Caco-2 (cell line): Measurements from ENCODE around the gene MTHFD1L. TPM values are rescaled to one million over a fixed set of nuclear protein-coding genes. Genes with fewer than 3 reads are reported as not detected.

Experiments
- BruUV-seq: library from RNA; stranded (reverse); fragments of 400-500 nt; replicated peaks from 2 replicates; lab custom pipeline; 2021; lab: Mats Ljungman, UMichigan
- CTCF ChIA-PET: fragments of 300-600 bp; sonication (Branson Sonifier 250); formaldehyde crosslinking; loops from one replicate; lab custom pipeline; 2022; ENCODE audit warnings: antibody characterized with exemption; lab: Charles Lee
- POLR2A ChIA-PET: fragments of 300-600 bp; sonication (Branson Sonifier 250); formaldehyde crosslinking; loops from one replicate; lab custom pipeline; 2022; ENCODE audit warnings: antibody characterized with exemption; lab: Charles Lee
- DNase-seq, 2 experiments: peaks; one replicate each; pipeline versions ENCODE4 v3.0.0 to v3.0.0-alpha.2; 2020 to 2022
- H3K27me3 ChIP-seq: replicated peaks from 2 replicates; pipeline ENCODE4 v1.6.0; 2011; ENCODE audit warnings: low read length; ENCODE audit not compliant: control insufficient read depth, insufficient read depth
- H3K36me3 ChIP-seq: 2 replicates; pipeline ENCODE4 v1.5.1; 2011; ENCODE audit warnings: low read length; ENCODE audit not compliant: control insufficient read depth, insufficient read depth
- H3K4me1 ChIP-seq: fragments of 250-450 bp; sonication (Bioruptor Pico); 2 replicates; pipeline ENCODE4 v1.5.1; 2020; ENCODE audit warnings: mild to moderate bottlenecking
- H3K4me3 ChIP-seq: 2 replicates; pipeline ENCODE4 v1.5.1; 2011; ENCODE audit warnings: low read depth, mild to moderate bottlenecking, control low read depth, low read length
- H3K9me3 ChIP-seq: fragments of 250-450 bp; sonication (Bioruptor Pico); 2 replicates; pipeline ENCODE4 v1.5.1; 2020; ENCODE audit warnings: mild to moderate bottlenecking, moderate library complexity
- H3K27ac Mint-ChIP-seq: one replicate; pipeline ENCODE4 v1.8.0; 2022; ENCODE audit warnings: mixed read lengths; ENCODE audit not compliant: unreplicated experiment
- H3K27me3 Mint-ChIP-seq: one replicate; pipeline ENCODE4 v1.8.0; 2022; ENCODE audit warnings: mixed read lengths; ENCODE audit not compliant: insufficient read depth, unreplicated experiment
- H3K36me3 Mint-ChIP-seq: one replicate; pipeline ENCODE4 v1.8.0; 2022; ENCODE audit warnings: mild to moderate bottlenecking, mixed read lengths; ENCODE audit not compliant: insufficient read depth, unreplicated experiment
- H3K4me1 Mint-ChIP-seq: one replicate; pipeline ENCODE4 v1.8.0; 2022; ENCODE audit warnings: low read depth, mixed read lengths; ENCODE audit not compliant: unreplicated experiment
- H3K4me3 Mint-ChIP-seq: one replicate; pipeline ENCODE4 v1.8.0; 2022; ENCODE audit warnings: mild to moderate bottlenecking, moderate library complexity, mixed read lengths; ENCODE audit not compliant: unreplicated experiment
- H3K9me3 Mint-ChIP-seq: one replicate; pipeline ENCODE4 v1.8.0; 2022; ENCODE audit warnings: mixed read lengths; ENCODE audit not compliant: unreplicated experiment
- intact Hi-C: fragments of 100-400 bp; cut with micrococcal nuclease; formaldehyde crosslinking; loops from one replicate; pipeline ENCODE4 v1.10.0; 2022; ENCODE audit not compliant: unreplicated experiment
- total RNA-seq: library from RNA; stranded (reverse); gene quantifications from 2 replicates; pipeline ENCODE4 v1.2.3, GENCODE V29; 2022
- TF ChIP-seq, protein P1 (sequence below), 2 experiments: fragments of 200-600 bp in 1 of 2; IDR thresholded peaks; 1 replicate in 1 of 2; 2 replicates in 1 of 2; pipeline versions ENCODE4 v1.5.1 to v1.8.0; 2011 to 2022; ENCODE audit warnings: antibody characterized with exemption in 1 of 2, control low read depth in 1 of 2, inconsistent platforms in 1 of 2, low read depth in 1 of 2, low read length in 1 of 2, mild to moderate bottlenecking in 1 of 2, moderate library complexity in 1 of 2; ENCODE audit not compliant: insufficient read depth in 1 of 2, severe bottlenecking in 1 of 2, unreplicated experiment in 1 of 2

The MTHFD1L gene
- total RNA-seq, 1 experiment from 2014 or later: 102 TPM

DNA sequence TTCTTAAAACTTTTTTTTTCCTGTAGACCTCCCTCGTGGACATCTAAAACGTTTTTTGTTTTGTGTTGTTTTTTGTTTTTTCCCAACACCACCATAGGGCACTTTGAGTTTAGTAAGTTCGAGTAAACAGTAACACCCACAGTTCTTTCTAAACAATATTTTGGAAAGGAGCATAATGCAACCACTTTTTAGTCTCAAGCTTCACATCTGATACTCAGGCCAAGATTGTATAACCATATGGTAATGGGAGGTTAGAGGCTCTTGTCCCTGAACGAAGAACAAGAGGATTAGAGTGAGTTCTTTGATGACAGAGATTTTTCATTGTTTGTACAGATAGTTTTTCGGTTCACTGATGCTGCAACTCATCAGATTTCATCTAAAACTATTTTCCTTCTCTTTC, 144.6 kb downstream of the MTHFD1L start:
- intact Hi-C loops: loop anchor here (10.0 kb wide), 1 partner anchor 75 kb away; no protein-coding TSS in a partner anchor
- no peak for DNase-seq
- H3K9me3 Mint-ChIP-seq: no peaks in the 10 kb centered on the region
- no peaks in the 10 kb centered on the region for H3K27me3 ChIP-seq
- H3K4me1 Mint-ChIP-seq: no peaks in the 10 kb centered on the region
- ChIA-PET CTCF (no interaction called here), POLR2A (interaction anchor here (0.7 kb wide), 1 partner anchor 314 kb away, joined by 3 read pairs; no protein-coding TSS in a partner anchor)
- no peaks in the 10 kb centered on the region for H3K27me3 Mint-ChIP-seq
- no peaks in the 10 kb centered on the region for H3K9me3 ChIP-seq
- BruUV-seq: no TSS peak
- no peaks in the 10 kb centered on the region for H3K4me1 ChIP-seq
- H3K27ac Mint-ChIP-seq: no peak overlapping the region
- H3K36me3 Mint-ChIP-seq: peaks cover 40% of the 10 kb centered on the region
- H3K4me3 ChIP-seq: no peak overlapping the region
- TF ChIP-seq, protein P1, sequence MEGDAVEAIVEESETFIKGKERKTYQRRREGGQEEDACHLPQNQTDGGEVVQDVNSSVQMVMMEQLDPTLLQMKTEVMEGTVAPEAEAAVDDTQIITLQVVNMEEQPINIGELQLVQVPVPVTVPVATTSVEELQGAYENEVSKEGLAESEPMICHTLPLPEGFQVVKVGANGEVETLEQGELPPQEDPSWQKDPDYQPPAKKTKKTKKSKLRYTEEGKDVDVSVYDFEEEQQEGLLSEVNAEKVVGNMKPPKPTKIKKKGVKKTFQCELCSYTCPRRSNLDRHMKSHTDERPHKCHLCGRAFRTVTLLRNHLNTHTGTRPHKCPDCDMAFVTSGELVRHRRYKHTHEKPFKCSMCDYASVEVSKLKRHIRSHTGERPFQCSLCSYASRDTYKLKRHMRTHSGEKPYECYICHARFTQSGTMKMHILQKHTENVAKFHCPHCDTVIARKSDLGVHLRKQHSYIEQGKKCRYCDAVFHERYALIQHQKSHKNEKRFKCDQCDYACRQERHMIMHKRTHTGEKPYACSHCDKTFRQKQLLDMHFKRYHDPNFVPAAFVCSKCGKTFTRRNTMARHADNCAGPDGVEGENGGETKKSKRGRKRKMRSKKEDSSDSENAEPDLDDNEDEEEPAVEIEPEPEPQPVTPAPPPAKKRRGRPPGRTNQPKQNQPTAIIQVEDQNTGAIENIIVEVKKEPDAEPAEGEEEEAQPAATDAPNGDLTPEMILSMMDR (IDR thresholded peaks at IDR 0.05; ENCODE audit: insufficient read depth in 1 of 2, low read depth in 1 of 2, low read length in 1 of 2, severe bottlenecking in 1 of 2, unreplicated experiment in 1 of 2): no peak
- no peaks in the 10 kb centered on the region for H3K36me3 ChIP-seq
- no peak overlapping the region for H3K4me3 Mint-ChIP-seq

DNA sequence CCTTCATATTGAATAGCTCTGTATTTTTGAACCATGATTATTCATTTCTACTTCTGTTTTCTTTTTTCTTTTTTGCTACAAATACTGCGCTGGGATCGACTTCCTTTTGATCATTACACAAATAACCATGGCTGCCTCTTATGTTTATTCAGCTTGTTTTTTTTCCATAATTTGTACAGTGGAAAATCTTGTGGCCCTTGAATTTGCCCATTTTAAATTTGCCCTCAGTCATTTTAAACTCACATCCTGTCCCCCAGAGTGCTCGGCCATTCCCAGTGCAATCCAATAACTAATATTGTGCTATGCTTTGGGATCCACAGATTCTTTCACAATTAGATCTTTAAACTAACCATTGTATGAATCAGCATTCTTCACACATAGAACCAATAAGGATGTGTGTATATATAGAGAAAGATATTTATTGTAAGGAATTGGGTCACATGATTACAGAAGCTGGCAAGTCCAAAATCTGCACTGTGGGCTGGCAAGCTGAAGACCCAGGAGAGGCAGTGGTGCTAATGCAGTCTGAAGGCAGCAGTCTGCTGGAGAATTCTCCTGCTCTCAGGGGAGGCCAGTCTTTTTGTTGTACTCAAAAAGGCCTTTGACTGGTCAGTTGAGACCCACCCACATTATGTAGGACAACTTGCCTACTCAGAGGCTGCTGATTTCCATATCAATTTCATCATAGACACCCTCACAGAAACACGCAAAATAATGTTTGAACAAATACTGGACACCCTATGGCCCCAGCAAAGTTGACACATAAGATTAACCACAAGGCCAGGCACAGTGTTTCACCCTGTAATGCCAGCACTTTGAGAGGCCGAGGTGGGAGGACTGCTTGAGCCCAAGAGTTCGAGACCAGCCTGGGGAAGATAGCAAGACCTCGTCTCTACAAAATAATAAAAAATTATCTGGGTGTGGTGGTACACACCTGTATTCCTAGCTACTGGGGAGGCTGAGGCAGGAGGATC, 147.1 kb downstream of the MTHFD1L start:
- no peaks in the 10 kb centered on the region for H3K27me3 ChIP-seq
- POLR2A ChIA-PET: interaction anchor here (0.6 kb wide), 1 partner anchor 28 kb away, joined by 6 read pairs; no protein-coding TSS in a partner anchor
- Mint-ChIP-seq H3K4me3 (no peak overlapping the region), H3K4me1 (no peaks in the 10 kb centered on the region), H3K27ac (no peak overlapping the region), H3K27me3 (no peaks in the 10 kb centered on the region), H3K9me3 (no peaks in the 10 kb centered on the region), H3K36me3 (peaks cover 46% of the 10 kb centered on the region)
- H3K36me3 ChIP-seq: no peaks in the 10 kb centered on the region
- BruUV-seq: no TSS peak
- no peaks in the 10 kb centered on the region for H3K9me3 ChIP-seq
- no peaks in the 10 kb centered on the region for H3K4me1 ChIP-seq
- CTCF ChIA-PET: interaction anchor here (1.1 to 3.1 kb wide), 4 partner anchors 121 to 322 kb away, joined by 4 to 83 read pairs (median 39); no protein-coding TSS in a partner anchor
- H3K4me3 ChIP-seq: no peak overlapping the region
- intact Hi-C loops: loop anchor here (10.0 kb wide), 1 partner anchor 72 kb away; no protein-coding TSS in a partner anchor
- no peak for DNase-seq
- TF ChIP-seq, protein P1 (IDR thresholded peaks at IDR 0.05; ENCODE audit: insufficient read depth in 1 of 2, low read depth in 1 of 2, low read length in 1 of 2, severe bottlenecking in 1 of 2, unreplicated experiment in 1 of 2): no peak

DNA sequence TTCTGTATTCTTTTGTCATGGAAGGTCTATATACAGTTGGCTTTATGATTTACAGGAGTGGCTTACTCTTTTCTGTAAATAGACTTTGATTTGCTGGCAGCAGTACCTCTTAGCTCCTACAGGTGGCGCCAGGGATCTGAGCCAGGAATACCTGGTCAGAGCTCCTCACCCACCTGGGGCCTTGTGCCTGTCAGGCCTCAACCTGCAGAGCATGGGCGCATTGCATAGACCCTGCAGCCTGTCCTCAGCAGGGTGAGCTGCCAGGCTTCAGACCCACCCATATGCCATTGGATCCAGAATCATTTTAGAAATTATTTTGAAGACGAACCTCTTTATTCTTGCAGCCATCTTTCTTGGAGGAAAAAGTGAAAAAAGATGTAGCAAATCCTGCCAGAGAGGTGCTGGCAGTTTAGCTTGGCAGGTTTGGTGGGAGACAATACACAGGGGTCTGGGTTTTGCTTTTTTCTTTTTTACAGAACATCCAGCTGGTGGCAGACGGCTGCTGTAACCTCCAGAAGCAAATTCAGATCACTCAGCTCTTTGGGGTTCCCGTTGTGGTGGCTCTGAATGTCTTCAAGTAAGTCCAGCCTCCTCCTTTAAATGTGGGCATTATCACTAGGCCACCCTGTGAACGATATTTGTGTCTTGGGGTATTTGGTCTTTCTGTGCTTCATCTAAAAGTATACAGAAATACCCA, 149.1 kb downstream of the MTHFD1L start:
- H3K27ac Mint-ChIP-seq: no peak overlapping the region
- DNase-seq: peak; percentile 74 to 75
- no peak overlapping the region for H3K4me3 Mint-ChIP-seq
- H3K9me3 Mint-ChIP-seq: no peaks in the 10 kb centered on the region
- Histone ChIP-seq H3K36me3 (no peaks in the 10 kb centered on the region), H3K4me3 (no peak overlapping the region), H3K4me1 (no peaks in the 10 kb centered on the region), H3K27me3 (no peaks in the 10 kb centered on the region), H3K9me3 (no peaks in the 10 kb centered on the region)
- H3K36me3 Mint-ChIP-seq: peaks cover 42% of the 10 kb centered on the region
- H3K27me3 Mint-ChIP-seq: no peaks in the 10 kb centered on the region
- ChIA-PET CTCF (interaction anchor here (0.5 to 3.1 kb wide), 13 partner anchors 8 to 324 kb away, joined by 3 to 83 read pairs (median 4); no protein-coding TSS in a partner anchor), POLR2A (no interaction called here)
- BruUV-seq: no TSS peak
- intact Hi-C loops: loop anchor here (1.0 to 10.0 kb wide), 4 partner anchors 70 to 320 kb away; no protein-coding TSS in a partner anchor
- no peaks in the 10 kb centered on the region for H3K4me1 Mint-ChIP-seq
- TF ChIP-seq, protein P1 (IDR thresholded peaks at IDR 0.05; ENCODE audit: insufficient read depth in 1 of 2, low read depth in 1 of 2, low read length in 1 of 2, severe bottlenecking in 1 of 2, unreplicated experiment in 1 of 2): peak; percentile 96 to 97
